Ovary (tissue), 3 donors: ENCODE measurements around the gene ZNF592.

Experiments used
- CTCF ChIP-seq, 3 donors: fragments of 450-650 bp in 2 of 3; fragments of 200-600 bp in 1 of 3; IDR thresholded peaks; one replicate each; pipeline versions ENCODE4 v1.5.1 to v1.8.0; 2016 to 2022; ENCODE audit warnings: antibody characterized with exemption in 3 of 3, mild to moderate bottlenecking in 1 of 3
- EP300 ChIP-seq: sonication (generic); formaldehyde crosslinking; IDR thresholded peaks from one replicate; pipeline ENCODE4 v1.6.1; 2017; ENCODE audit warnings: antibody characterized with exemption
- POLR2A ChIP-seq: fragments of 450-650 bp; IDR thresholded peaks from one replicate; pipeline ENCODE4 v1.6.1; 2017; ENCODE audit warnings: antibody characterized with exemption, mild to moderate bottlenecking, moderate library complexity
- donor health status: DM: no; HTN: no; CAD: no.

DNA sequence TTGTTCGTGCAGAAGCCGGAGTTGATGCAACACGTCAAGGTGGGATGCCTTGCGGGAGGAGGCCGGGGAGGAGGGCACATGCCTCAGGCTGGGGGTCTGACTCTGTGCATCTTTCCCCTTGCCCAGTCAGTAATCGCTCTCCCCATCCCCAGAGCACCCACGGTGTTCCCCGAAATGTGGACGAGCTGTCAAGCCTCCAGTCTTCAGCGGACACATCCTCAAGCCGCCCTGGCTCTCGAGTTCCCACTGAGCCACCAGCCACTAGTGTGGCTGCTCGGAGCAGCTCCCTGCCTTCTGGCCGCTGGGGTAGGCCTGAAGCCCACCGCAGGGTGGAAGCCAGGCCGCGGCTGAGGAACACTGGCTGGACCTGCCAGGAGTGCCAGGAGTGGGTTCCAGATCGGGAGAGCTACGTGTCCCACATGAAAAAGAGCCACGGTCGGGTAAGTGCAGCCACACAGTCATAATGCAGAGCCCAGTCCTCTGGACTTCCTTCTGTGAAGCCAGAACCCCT lies 50.1 kb downstream of the ZNF592 start:
- TF ChIP-seq CTCF (IDR thresholded peaks at IDR 0.05) (no peak), POLR2A (no peak), EP300 (no peak)
